Ureter (tissue), 1 donor: ENCODE data around the gene WDFY2. TPM values are rescaled to one million over a fixed set of nuclear protein-coding genes. Genes with fewer than 3 reads are reported as not detected.

ENCODE experiments used
- DNase-seq: peaks from one replicate; pipeline ENCODE4 v3.0.0-alpha.2; 2020; ENCODE audit warnings: low spot score
- total RNA-seq: library from RNA; stranded (reverse); gene quantifications from one replicate; pipeline ENCODE4 v1.2.4, GENCODE V29; 2023
- donor health status: DM: yes; HTN: yes; CAD: no.

The WDFY2 gene
- total RNA-seq, 1 donor from 2014 or later, result 17.2 TPM

DNA sequence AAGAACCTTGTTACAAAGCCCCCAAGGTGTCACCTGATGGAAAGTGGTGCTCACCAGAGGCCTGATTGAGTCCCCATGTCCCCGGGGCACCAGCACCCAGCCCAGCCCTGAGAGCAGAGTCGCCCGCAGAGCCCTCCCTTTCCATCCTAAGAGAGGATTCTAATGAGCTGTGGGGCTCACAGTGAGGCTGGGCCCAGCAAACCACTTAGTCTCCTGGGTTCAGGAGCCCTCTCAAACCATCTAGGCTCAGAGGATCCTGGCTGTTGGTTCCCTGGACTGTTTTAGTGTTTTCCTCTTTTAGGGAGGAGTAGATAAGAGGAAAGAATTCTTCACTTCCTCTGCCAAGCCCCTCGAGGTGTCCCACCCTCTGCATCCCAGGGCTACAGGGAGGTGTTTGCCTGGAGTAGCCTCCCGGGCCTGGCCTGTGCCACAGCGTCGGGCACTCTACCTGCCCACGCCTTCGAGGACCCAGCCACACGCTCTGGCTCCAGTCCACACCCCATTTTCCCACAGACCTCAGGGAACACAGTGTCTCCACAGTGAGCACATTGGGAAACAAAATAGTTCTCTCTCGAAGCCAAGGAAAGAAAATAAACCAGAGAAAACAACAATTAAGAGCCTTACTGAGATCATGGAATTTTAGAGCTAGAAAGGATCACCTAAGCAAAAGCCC, 185.3 kb downstream of the WDFY2 start:
- DNase-seq, result peak; percentile 66

GRCh38 chr13:51770160-51770559, 185.9 kb downstream of the WDFY2 start:
- DNase-seq, result no peak

- no peak for DNase-seq
These were observed 186.6 kb downstream of the WDFY2 start for GRCh38 chr13:51770681-51771417.

DNA sequence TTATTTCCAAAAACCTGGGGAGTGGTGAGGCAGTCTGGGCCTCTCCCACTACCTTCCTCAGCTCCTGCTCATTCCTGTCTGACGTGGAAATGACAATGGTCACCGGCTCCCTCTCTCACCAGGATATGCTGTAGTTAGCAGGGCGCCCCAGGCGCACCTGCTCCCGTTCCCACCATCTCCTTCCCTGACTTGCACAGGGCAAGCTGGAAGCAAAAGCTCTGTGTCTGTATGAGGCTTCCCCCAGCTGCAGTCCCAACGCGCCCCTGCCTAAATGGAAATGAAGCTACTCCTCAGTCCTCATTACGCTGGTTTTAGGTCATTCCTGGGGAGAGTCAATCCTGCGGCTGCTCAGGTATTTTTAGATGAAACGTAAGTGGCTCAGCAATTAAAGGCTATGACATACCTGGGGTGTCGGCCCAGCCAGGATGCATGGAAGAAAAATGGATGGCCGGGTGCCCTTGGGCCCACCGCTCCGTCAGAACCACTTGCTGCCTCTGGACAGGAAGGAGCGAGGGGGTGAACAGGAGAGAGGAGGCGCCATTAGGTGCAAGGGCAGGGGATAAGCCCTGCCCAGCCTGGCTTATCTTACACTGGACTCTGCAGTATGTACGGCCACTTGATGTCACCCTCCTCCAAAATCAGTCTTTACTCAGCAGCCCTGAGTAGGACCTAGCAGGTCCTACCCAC, 187.3 kb downstream of the WDFY2 start:
- DNase-seq, result no peak

DNA sequence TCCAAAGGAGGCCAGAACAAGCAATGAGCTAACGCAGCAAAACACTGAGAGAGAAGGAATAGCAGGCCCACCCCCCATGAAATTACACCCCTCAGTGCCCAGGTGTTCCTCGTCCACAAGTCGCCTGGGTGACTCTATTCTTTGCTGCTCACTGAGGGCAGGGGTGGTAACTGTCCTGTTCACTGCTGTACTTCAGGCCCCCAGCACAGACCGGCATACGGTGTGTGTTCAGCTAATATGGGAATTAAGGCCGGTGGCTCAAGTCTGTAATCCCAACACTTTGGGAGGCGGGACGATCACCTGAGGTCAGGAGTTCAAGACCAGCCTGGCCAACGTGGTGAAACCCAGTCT, 187.8 kb downstream of the WDFY2 start:
- no peak for DNase-seq

GRCh38 chr13:51772781-51773180, 188.5 kb downstream of the WDFY2 start:
- DNase-seq, result no peak

GRCh38 chr13:51773515-51773914, 189.3 kb downstream of the WDFY2 start:
- DNase-seq, result no peak

GRCh38 chr13:51776179-51776578, 191.9 kb downstream of the WDFY2 start:
- no peak for DNase-seq

DNA sequence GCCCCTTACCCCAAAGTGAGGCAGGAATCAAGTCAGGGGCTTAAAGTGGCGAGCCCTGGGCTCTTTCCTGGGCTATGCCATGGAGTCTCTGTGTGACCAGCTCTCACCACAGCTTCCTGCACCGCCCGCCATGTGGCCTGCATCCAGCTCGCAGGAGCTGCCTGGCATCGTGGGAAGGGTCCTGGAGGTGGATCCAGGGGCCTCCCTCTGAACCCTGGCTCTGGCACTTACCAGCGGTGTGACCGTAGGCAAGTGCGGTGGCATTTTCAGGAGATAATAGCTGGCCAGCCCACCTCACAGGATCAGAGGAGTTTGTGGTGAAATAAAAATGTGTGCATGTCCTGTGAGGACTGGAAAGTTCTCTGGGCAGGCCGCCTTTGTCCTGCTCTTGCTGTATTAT, 193.7 kb downstream of the WDFY2 start:
- no peak for DNase-seq

DNA sequence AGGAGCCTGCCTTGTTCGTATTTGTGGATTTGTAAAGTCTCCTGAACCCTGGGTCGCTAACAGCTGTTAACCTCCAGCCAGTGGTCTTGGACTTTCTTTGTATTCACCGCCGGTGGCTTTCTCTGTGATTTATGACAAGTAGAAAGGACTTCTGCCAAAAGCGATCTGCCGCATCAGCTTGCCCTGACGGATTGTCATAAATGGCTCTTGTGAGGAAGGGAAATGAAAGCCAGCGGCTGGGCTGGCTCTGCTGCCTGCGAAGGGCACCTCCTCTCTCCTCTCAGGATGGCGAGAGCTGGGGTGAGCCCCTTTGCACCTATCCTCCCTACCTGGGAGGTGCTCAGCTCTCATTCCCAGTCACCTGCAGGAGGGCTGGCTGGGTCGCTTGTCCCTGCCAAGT, 194.1 kb downstream of the WDFY2 start:
- no peak for DNase-seq

DNA sequence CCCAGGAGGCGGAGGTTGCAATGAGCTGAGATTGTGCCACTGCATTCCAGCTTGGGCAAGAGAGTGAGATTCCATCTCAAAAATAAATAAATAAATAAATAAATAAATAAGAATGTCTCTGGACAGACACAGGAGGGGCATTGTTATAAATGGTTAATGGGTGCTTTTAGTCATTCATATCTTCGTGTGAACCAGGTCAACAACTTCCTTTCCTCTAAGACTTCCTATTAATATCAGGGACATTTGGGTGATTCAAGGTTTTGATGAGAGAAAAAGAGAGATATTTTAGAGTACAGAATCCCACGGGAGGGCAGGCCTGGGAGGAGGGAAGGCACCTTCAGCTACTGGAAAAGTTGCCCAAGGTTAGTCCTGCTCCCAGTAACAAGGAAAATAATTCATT, 195.8 kb downstream of the WDFY2 start:
- no peak for DNase-seq

DNA sequence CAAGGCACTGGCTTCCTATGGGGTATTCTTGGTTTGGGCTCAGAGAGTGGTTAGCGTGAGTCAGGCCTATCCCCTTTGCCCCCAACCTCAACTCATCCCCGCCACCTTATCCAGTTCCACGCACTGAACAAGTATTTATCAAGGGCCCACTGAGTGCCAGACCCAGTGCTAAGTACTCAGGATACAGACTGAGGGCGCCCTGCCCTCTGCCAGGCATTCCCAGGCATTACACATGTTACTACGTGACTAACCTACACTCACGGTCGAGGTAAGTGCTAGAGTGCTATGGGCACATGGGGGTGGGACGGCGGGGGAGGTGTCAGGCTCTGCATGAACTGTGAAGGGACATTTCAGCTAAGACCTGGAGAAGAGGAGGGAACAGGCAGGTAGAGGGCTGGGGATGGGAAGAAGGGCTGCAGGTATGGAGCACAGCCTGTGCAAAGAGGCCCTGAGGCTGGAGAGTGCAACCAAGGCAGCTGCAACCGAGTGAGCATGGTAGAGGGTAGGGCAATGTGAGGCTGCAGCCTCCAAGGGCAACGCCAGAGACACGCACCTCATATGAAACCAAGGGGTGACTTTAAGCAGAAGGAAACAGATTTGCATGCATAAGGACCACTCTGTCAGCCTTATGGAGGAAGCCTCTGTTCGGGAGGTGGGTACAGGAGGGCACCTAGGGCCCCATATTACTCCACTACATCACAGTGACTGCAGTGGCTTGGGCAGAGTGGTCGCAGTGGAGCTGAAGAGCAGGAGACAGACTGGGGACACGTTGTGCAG, 197.2 kb downstream of the WDFY2 start:
- no peak for DNase-seq

DNA sequence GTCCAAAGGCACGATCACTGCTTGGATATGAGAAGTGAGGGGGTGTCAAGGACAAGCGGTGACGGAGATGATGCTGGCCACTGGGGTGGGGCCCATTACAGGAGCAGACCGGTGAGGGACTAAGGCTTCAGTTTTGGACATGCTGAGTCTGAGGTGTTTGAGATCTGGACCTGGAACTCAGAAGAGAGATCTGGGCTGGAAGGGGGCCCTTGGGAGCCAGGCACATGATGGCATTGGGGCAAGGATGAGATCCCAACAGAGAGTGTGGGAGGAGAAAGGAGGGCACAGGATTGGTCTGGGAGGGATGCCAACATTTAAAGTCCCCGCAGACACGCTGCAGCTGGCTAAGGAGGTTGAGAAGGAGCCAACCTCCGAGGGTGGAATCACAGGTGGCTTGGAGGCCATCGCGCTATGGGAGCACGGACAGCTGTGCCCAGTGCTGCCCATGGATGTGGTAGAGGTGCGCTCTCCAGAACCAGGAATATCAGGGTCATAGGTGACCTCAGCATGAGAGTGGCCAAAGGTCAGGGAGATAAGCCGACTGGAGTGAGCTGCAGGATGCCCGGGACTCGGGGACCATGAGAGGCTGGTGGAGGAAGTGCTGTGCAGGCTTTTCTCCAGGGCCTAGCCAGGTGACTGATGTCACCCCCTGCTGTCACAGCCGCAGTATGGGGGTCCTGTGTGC, 197.9 kb downstream of the WDFY2 start:
- DNase-seq, result no peak

GRCh38 chr13:51783428-51784094, 199.3 kb downstream of the WDFY2 start:
- DNase-seq, result no peak

GRCh38 chr13:51784097-51784496, 199.8 kb downstream of the WDFY2 start:
- no peak for DNase-seq

DNA sequence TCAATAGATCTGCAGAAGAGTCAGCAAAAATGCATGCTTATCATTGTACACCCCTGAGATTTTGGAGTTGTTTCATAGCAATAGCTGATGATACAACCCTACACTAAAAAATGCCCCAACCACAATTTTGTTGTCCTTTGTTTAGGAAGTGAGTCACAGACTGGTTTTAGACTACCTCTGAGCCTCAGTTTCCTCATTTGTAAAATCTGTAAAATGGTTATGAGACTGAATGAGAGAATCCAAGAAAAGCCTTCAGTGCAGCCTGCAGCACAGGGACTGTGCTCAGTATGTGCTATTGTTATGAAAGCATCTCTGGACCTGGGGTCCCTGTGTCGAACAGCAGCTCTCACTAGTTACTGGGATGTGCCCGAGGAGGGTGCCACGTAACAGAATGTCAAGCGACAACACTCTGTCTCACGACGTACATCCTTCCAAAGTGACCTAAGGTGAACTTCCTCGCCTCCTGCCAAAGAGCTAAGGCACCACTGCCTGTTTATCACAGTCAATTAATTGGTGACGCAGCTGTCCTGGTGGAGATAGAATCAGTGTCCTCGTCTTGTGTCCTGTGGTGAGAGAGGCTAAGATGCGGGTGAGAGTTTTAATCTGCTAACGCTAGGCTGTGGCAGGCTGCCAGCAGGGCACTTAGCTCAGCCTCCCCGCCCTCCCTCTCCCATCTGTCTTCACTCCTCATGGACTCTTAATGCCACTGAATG, 201.6 kb downstream of the WDFY2 start:
- DNase-seq, result peak; percentile 61

DNA sequence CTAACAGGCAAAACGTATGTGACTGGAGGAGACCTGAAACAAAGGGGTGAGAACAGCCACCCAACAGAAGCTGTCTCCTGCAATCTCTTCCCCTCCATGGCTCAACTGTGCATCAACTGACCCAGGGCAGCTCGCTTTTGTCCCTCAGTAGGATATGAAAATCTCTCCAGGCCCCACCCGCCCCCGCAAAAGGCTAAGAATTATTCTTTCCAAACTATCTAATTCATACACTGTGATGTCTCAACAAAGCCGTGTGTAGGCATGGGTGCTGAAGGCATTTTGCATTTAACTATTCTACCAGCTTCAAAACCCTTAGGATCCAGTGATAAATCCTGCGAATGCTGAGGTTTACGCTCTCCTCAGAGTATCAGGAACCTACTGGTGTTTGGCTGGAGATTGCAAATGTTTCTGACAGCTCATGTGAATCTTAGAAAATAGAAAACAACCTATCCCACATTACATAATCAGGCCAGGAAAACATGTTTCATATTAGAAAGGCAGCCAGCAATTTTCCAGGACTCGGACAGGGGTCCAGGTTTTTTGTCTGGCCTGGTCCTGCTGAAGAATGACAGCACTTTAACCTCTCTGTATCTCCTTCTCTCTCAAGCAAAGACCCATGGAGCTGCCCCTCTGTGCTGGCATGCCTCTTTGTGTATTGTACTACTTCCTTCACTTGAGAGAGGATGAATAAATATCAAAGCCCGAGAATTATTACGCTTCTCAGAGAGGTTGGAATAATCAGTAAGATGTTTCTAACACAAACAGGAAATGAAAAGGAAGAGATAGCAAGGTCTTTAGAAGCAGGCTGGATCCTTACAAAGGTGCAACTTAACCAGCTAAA, 202.4 kb downstream of the WDFY2 start:
- no peak for DNase-seq

GRCh38 chr13:51793570-51794271, 209.5 kb downstream of the WDFY2 start:
- no peak for DNase-seq

- DNase-seq, result no peak
These were observed 210.7 kb downstream of the WDFY2 start for GRCh38 chr13:51794964-51795363.
